ENCODE measurements around the gene SMIM35.
"Not testable (repeated sequence)": the region's sequence is repeated elsewhere in the genome, so short reads cannot be mapped to it uniquely, and the experiment has no call there.

SMIM35 gene

DNA sequence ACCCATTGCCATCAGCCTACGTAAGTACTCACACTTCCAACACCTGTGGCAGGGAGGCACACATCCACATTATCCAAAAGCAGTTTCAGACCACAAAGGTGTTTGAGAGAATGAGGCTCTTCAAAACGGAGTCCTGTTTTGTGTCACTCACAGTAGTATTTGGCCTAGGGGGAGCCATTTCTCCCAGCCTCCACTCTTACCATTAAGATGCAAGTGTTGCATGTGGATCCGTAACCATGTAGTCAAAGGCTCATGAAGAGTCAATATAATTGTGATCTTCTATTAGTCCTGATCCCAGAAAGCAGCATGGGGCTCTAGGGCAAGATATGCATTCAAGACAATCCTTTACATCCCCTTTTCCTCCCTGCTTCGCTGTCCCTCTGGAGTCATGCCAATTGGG lies 59.1 kb downstream of the SMIM35 start:
- DNase-seq (ENCODE audit: low spot score) = no peak

- DNase-seq (ENCODE audit: low spot score) = no peak
These were observed 65.6 kb downstream of the SMIM35 start for GRCh38 chr11:118021146-118021545.

- no peak for DNase-seq (ENCODE audit: low spot score)
These were observed 68.4 kb downstream of the SMIM35 start for GRCh38 chr11:118018401-118018800.

DNA sequence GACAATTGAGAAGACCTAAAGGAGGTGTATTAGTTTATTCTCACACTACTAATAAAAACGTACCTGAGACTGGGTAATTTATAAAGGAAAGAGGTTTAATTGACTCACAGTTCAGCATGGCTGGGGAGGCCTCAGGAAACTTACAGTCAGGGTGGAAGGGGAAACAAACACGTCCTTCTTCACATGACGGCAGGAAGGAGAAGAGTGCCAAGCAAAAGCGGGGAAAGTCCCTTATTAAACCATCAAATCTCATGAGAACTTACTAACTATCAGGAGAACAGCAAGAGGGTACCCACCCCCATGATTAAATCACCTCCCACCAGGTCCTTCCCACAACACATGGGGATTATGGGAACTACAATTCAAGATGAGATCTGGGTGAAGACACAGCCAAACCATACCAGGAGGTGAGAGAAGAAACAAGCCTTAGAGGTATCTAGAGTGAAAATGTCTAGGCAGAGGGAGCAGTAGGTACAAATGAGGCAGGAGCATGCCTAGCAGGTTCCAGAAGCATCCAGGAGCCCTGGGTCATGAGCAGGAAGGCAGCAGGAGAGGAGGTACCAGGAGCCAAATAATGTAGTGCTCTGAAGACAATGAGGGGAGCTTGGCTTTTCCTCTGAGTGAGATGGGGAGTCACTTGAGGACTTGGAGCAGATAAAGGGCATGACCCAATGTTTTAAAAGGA lies 69.0 kb downstream of the SMIM35 start:
- DNase-seq (ENCODE audit: low spot score) = no peak

DNA sequence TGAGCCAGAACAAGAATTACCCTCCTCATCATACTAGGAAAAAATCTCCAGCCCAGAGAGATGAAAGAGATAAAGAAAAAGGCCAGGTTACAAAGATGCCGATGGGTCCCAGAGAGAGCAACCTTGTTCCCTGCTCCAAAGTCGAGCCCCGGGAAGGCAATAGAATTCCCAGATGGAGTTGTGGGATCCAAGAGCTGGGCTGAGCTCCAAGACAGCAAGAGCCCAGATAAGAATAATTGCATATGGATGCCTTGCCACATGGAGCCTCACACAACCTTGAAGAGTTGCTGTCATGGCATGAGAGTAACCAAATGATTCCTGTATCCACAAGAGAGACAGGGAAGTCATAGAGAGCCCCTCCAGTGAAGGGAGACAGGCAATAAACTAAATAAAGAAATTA lies 69.7 kb downstream of the SMIM35 start:
- no peak for DNase-seq (ENCODE audit: low spot score)

DNA sequence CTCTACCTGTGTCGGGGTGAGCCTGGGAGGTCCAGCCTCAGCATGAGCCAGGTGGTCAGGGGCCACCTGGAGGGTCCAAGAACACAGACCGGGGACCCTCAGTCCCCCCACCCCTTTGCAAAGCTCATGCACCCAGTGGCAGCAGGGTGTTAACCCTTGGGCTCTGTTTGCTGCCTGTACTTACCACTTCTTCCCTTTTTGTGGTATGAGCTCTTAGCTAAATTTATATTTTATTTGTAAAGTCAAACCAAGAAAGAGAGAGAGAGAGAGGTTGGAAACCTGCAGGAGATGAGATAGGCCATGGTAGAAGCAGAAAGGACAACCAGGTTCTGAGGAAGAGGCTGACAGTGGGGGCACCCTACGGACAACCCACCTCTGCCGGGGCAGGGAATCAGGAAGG lies 70.7 kb downstream of the SMIM35 start:
- DNase-seq (ENCODE audit: low spot score) = no peak

- DNase-seq (ENCODE audit: low spot score) = no peak
These were observed 71.3 kb downstream of the SMIM35 start for GRCh38 chr11:118015385-118015841.

GRCh38 chr11:118014022-118014421 lies 72.7 kb downstream of the SMIM35 start:
- DNase-seq (ENCODE audit: low spot score) = no peak

GRCh38 chr11:118012083-118012669 lies 74.6 kb downstream of the SMIM35 start:
- DNase-seq (ENCODE audit: low spot score) = no peak

- no peak for DNase-seq (ENCODE audit: low spot score)
These were observed 75.9 kb downstream of the SMIM35 start for GRCh38 chr11:118010738-118011461.

DNA sequence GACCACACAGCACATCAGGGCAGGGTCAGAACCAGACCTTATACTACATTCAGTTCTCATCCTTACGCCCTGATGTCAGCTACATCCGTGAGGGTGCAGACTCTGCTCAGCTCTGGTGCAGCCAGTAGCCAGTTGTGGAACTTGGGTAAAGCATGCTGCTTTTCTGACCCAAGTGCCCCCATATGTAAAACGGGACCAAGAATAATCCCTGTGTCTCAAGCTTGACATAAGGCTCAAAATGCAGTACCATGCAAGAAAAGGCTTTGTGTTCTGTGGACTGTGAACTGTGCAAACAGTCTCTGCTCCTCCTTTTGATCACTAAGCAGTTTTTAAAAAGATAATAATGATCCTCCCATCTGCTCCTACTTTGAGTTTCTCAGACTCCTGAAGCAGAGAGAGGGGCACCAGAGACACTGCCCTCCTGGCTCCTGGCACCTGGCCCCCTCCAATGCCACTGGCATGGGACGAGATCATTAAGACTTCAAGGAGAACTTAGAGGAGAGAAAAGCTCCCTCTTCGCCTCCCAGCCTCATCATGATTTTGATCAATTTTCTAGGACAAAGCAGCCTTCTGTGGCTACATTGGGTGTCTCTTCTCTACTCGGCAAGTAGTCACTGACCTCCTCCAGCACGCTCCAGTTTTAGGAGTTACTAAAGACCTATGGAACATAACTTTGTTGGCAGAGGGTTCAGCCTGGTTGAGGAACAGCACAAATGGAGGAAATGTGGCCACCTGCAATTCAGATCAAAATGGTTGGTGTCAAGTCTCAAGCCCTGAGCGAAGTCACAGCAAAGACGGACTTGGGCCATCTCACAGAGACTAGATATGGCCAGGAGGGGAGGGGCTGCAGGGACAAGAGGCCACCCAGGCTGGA lies 76.7 kb downstream of the SMIM35 start:
- no peak for DNase-seq (ENCODE audit: low spot score)

DNA sequence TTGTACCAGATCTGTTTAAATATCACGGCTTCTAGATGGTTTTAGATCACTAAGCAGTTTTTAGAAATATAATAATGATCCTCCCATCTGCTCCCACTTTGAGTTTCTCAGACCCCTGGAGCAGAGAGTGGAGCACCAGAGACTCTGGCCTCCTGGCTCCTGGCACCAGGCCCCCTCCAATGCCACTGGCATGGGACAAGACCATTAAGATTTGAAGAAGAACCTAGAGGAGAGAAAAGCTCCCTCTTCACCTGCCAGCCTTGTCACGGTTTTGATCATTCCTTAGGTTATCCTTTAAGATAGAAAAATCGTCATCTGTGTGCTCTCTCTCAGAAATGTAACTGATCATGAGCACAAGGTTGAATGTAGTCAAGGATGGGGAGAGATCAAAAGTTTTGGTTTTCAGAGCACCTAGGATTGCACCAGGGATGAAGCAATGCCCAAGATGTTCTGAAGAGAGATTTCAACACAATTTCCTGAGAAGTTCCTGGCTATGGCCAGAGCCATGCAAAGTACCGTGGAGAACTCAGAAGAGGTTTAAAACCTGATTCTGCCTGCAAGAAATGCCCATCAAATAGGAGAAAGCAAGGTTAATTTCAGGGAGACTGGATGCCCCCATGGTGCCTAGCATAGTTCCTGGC lies 78.4 kb downstream of the SMIM35 start:
- DNase-seq (ENCODE audit: low spot score) = no peak

DNA sequence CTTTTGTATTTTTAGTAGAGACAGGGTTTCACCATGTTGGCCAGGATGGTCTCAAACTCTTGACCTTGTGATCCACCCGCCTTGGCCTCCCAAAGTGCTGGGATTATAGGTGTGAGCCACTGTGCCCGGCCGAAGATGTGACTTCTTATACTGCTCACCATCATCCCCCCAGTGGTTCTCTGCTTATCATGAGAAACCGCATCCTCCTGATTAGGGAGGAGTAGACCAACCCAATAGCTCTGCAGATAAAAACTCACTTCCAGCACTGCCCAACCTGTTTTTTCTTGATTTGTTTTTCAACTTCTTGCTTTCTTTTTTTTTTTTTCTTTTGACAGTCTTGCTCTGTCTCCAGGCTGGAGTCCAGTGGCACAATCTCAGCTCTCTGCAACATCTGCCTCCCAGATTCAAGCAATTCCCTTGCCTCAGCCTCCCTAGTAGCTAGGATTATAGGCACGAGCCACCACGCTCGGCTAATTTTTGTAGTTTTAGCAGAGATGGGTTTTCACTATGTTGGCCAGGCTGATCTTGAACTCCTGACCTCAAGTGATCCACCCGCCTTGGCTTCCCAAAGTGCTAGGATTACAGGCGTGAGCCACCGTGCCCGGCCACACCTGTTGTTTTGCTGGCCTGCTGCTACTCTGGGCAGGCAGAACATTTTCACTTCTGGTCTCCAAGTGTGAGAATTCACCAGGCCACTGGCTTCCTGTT lies 79.0 kb downstream of the SMIM35 start:
- not testable (repeated sequence) for DNase-seq (ENCODE audit: low spot score)

- DNase-seq (ENCODE audit: low spot score) = no peak
These were observed 79.7 kb downstream of the SMIM35 start for GRCh38 chr11:118007040-118007439.

- DNase-seq (ENCODE audit: low spot score) = no peak
These were observed 80.6 kb downstream of the SMIM35 start for GRCh38 chr11:118006153-118006534.

- no peak for DNase-seq (ENCODE audit: low spot score)
These were observed 81.3 kb downstream of the SMIM35 start for GRCh38 chr11:118005224-118006152.

GRCh38 chr11:118004543-118005223 lies 82.1 kb downstream of the SMIM35 start:
- no peak for DNase-seq (ENCODE audit: low spot score)

- no peak for DNase-seq (ENCODE audit: low spot score)
These were observed 83.3 kb downstream of the SMIM35 start for GRCh38 chr11:118003456-118003855.
